GM19455 (cell line): ENCODE data around the gene CBLC.

Experiments used
- ATAC-seq: cut with Tn5 transposase; IDR thresholded peaks from one replicate; pipeline ENCODE4 v1.9.1; 2021; ENCODE audit not compliant: unreplicated experiment

The CBLC gene, protein sequence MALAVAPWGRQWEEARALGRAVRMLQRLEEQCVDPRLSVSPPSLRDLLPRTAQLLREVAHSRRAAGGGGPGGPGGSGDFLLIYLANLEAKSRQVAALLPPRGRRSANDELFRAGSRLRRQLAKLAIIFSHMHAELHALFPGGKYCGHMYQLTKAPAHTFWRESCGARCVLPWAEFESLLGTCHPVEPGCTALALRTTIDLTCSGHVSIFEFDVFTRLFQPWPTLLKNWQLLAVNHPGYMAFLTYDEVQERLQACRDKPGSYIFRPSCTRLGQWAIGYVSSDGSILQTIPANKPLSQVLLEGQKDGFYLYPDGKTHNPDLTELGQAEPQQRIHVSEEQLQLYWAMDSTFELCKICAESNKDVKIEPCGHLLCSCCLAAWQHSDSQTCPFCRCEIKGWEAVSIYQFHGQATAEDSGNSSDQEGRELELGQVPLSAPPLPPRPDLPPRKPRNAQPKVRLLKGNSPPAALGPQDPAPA

DNA sequence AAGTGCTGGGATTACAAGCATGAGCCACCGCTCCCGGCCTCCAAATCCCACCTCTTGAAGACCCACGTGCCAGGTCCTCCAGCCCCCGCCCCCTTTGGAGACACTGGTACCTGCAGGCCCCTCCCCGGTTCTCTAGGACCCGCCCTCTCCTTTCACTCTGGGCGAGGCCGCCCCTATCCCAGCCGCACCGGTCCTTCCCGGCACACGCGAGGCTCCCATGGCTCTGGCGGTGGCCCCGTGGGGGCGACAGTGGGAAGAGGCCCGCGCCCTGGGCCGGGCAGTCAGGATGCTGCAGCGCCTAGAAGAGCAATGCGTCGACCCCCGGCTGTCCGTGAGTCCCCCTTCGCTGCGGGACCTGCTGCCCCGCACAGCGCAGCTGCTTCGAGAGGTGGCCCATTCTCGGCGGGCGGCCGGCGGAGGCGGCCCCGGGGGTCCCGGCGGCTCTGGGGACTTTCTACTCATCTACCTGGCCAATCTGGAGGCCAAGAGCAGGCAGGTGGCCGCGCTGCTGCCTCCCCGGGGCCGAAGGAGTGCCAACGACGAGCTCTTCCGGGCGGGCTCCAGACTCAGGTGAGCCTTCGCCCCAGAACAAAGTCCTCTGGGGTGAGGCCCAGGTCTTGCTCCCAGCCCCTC, at the start of gene CBLC:
TSS of gene CBLC (plus strand) at position 176 of the 633 bp plus-strand sequence. CDS start at position 218, 42 bp downstream.
- no peak for ATAC-seq

DNA sequence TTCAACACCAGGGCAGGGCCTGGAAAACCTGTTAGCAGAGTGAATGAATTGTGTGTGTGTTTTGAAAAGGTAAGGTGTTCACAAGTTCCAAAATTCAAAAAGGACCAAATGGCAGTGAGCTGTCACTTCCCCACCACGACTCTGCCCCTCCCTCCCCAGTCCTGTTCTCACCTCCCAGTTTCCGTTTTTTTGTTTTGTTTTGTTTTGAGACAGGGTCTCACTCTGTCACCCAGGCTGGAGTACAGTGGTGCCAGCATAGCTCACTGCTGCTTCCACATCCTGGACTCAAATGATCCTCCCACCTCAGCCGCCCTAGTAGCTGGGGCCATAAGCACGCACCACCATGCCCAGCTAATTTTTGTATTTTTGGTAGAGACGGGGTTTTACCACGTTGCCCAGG, 49.5 kb upstream of the CBLC start:
- ATAC-seq = no peak

DNA sequence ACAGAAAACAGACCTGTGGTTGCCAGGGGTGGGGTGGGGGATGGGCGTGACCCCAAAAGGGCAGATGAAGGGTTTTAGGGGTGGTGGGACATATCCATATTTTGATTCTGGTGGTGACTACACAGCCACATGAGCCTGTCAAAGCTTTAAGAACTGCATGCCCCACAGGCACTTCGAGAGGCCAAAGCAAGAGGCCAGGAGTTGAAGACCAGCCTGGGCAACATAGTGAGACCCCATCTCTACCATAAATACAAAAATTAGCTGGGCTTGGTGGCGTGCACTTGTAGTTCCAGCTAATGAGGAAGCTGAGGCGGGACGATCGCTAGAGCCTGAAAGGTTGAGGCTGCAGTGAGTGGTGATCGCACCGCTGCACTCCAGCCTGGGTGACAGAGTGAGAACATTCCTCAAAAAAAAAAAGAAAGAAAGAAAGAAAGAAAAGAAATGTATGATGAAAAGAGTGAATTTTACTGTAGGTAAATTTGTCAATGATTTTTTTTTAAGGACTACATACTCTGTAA, 48.1 kb upstream of the CBLC start:
- no peak for ATAC-seq

DNA sequence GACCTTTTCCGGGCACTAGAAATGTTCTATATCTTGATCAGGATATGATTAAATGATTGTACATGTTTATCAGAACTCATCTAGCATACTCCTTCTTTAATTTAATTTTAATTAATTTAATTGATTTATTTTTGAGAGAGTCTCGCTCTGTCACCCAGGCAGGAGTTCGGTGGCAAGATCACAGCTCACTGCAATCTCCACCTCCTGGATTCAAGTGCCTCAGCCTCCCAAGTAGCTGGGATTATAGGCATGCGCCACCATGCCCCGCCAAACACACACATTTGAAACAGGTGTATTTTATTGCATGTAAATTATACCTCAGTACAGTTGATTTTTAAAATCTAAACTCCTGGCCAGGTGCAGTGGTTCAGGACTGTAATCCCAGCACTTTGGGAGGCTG, 46.6 kb upstream of the CBLC start:
- ATAC-seq = no peak

DNA sequence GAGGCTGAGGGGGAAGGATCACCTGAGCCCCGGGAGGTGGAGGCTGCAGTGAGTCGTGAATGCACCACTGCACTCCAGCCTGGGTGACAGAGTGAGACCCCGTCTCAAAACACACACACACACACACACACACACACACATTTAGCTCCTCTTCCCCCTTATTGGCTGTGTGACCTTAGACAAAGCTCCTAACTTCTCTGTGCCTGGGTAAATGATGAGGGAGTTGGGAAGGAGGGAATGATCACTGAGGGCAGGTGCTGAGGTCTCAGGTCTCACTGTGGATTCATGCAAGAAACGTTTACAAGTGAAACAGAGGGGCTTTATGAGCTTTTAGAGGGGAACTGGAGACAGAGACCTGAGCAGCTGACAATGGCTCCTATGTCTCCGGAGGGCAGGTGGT, 46.1 kb upstream of the CBLC start:
- ATAC-seq = no peak

DNA sequence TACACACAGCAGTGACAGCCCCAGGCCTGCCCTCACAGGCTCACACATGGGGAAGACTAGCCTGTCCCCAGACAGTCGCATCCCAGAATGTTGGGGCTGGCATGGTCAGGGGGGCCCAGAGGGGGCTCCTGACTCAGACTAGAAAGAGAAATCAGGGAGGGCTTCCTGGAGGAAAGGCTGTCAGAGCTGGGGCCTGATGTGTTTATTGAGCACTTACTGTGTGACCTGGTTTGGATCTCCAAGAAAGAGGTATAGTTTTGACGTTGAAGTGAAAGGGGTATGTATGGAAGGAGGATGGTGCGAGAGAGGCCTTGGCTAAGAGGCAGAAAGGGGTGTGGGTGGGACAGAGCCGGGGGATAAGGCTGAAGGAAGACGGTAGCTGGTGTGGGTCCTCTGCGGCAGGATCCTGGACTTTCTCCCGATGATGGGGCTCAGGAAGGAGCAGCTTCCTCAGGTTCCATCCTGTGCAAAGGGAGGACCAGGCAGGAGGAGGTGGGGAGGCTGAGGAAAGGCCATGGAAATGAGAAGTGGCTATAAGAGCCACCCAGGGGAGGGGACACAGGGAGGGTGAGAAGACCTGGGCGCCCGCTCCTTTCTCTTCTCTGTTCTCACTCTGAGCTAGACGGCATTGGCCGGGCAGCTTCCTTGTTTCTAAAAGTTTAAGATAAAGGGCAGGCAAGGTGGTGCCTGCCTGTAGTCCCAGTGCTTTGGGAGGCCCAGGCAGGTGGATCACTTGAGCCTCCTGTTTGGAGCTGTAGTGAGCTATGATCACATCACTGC, 45.3 kb upstream of the CBLC start:
- no peak for ATAC-seq

DNA sequence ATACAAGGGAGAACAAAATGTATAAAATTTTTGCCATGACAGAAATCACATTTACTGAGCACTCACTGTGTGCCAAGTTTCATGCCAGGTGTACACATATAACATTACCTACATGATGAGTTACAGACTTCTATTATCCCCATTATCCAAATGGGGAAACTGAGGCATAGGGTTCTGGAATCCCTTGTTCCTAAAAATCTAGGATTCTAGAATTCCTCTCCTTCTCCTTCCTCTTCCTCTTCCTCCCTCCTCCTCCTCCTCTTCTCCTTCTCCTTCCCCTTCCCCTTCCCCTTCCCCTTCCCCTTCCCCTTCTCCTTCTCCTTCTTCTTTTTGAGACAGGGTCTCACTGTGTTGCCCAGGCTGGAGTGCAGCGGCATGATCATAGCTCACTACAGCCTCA, 43.3 kb upstream of the CBLC start:
- no peak for ATAC-seq

DNA sequence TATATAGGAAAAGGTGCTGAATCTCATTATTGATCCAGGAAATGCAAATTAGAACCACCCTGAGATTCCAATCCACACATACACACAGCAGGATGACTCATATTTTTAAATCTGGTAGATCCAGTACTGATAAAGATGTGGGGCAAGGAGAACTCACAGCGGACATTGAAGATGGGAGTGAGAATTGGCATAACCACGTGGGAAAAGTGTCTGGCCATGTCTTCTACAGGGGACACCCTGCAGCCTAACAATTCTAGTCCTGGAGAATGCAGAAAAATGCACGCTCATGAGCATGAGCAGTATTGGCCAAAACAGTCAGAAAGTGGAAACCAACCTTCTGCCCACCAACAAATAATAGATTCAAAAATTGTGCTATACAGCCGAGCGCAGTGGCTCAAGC, 42.7 kb upstream of the CBLC start:
- ATAC-seq = no peak

DNA sequence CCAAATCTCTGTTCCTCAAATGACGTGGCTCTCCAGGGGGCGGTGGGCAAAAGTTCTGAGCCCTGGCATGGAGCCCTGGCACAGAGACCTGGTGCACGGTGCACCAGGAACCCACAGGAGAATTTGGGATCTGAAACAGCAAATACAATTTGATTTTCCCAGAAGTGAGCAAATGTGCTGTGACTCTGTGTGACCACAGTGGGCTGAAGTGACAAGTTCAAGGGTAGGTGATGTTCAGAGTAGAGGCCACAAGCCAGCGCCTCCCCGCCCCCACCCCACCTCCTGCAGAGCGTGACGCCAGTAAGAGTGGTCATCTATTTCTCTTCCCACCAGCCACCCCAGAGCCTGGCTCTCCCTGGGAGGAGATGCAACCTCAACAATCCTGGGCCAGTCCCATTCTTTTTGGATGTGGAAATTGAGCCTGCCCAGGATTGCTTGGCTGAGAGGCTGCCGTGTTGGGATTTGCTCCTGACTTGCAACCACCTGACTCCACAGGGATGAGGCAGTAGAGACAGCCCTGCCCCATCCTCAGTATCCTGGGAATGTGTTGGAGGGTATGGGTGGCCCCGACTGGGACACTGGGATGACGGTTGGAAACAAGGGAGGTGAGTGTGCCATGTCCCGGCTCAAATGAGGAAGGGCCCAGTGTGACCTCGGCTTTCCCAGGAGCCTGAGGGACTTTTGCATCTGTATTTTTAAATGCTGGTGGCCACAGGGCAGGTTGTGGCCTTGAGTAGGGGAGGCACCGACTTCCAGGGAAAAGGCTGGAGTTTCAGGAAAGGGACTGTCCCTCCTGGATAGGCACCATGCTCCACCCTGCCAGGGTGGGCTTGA, 40.2 kb upstream of the CBLC start:
- ATAC-seq = no peak

DNA sequence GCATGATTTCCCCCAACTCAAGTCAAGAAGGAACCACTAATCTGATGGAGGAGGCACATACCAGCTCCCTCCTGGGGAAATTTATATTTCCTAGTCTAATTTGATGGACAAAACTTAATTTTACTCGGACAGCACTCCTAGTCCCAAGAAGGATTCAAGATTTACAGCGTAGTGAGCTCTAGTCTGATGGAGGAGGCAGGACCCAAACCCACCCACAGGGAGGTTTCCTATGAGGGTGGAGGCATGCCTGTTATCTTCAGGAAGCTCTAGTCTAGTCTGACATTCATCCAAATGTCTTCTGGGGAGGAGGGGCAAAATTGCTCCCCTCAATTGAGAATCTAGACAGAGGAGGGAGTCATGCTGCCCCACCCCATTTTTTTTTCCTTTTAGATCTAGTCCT, 39.6 kb upstream of the CBLC start:
- no peak for ATAC-seq

DNA sequence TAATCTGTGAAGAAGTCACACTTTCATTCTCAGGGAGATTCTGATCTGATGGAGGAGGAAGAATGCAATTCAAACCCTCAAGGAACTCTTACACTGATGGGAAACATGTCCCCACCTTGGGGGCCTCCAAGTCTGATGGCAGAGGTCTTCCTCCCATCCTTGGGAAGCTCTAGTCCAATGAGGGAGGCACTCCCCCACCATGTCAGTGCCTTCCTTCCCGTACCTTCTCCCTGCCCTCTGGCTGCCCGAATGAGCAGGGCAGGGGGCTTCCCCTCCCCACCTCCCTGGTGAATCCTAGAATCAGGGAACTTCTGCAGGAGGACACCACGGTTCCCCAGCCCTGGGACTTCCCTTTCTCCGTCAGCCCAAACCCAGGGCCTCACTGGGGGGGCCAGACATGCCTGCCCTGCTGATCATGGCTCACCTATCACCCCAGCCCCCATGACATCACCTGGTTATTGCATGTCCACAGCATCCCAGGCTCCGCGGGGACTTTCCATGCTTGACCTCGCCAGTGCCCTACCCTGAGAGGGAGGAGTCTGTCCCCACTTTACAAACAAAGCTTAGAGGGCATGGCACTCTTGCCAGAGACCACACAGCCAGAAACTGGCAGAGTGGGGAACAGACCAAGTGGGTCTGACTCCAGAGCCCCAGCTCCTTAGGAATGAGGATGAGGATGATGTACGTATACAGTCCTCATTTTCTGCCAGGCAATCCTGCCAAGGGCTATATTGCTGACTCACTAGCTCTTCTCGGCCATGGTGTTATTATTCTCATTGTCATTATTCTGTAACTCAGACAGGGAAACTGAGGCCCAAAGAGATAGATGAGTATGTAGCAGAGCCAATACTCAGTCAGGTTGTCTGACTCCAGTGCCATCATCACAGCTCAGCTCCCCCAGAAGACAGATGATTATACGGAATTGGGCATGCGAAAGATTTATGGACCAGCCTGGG, 38.8 kb upstream of the CBLC start:
- ATAC-seq = no peak

DNA sequence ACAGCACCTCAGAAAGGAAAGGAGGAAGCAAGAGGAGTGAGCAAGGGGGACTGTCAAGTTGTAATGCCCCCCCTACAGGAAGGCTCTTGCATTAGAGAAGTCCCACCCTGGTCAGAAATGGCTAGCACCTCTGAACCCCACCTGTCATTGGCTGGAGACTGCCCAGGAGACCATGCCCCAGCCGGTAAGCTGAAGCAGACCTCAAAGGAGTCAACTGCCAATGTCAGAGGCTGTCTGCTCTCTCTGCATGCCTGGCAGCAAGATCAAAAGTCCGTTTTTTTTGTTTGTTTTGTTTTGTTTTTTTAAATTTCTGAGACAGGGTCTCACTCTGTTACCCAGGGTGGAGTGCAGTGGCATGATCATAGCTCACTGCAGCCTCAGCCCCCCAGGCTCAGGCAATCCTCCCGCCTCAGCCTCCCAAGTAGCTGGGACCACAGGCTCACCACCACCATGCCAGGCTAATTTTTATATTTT, 37.3 kb upstream of the CBLC start:
- no peak for ATAC-seq

DNA sequence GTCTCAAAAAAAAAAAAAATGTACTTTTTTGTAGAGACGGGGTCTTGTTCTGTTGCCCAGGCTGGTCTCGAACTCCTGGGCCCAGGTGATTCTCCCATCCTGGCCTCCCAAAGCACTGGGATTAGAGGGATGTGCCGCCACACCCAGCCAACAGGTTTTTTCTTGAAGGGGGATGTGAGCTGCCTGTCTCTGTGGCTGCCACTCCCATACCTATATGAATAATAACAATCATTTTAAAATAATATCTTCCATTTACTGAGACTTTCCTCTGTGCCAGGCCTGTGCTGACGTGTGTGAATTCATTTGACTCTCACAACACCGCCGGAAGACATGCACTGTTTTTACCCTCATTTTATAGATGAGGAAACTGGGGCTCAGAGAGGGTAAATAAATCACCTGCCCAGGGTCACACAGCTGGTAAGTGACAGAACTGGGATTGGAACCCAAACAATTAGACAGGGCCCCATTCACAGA, 36.4 kb upstream of the CBLC start:
- ATAC-seq = no peak

DNA sequence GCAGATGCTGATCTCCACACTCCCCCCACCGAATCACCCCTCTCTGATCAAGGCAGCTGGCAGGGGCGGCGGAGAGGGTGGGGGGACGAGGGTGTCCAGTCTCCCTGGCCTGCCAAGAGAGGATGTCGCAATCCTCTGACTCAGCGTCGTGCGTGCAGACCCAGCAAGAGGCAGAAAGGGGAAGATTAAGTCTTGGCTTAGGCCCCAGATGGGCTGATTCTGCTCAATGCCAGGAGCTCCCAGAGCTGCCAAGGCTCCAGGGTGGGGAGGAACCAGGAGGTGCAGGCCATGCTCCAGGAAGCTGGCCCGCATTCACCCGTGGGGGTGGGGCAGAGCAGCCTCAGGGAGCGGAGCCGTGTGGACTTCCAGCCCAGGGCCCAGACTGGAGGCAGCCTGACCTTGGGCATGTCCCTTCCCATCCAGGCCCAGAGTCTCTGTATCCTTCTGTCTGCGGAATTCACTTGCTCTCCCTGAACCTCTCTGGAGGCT, 35.8 kb upstream of the CBLC start:
- ATAC-seq = no peak

DNA sequence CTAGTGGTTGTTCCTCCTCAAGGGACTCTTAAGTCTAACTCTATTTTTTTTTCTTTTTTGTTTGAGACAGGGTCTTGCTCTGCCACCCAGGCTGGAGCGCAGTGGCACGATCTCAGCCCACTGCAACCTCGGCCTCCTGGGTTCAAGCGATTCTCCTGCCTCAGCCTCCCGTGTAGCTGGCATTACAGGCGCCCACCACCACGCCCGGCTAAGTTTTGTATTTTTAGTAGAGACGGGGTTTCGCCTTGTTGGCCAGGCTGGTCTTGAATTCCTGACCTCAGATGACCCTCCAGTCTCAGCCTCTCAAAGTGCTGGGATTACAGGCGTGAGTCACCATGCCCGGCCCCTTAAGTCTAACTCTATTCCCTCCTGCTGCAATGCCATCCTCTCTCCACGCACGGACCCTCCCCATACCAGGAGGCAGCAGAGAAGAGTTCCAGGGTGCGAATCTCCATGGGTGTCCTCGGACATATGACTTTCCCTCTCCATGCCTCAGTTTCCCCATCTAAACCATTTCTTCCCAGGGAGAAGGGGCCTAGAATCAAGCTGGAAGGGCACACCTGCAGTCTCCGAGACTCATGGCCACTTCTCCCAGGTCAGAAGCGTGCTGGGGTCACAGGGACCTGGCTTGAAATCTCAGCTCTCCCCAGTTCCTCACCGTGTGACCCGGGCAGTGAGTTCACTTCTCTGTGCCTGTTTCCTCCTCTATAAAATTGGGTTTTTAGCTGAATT, 35.2 kb upstream of the CBLC start:
- ATAC-seq = no peak

DNA sequence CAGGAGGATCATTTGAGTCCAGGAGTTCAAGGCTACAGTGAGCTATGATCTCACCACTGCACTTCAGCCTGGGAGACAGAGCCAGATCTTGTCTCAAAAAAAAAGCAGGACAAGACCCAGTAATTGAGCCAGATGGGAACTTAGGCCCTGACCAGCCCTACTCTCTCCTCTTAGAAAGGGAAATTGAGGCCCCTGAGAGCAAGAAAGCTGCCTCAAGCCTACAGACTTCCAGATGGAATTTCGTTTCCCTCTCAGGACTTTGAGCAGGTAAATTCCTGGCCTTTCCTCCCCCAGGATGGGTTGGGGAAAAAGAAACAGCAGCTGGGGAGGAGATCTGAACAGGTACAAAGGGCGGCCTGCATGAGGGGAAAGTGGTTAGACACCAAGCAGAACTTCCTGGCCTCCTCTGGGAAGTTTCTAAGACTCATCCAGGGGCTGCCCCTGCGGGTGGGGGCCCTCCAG, 32.8 kb upstream of the CBLC start:
- ATAC-seq = no peak

DNA sequence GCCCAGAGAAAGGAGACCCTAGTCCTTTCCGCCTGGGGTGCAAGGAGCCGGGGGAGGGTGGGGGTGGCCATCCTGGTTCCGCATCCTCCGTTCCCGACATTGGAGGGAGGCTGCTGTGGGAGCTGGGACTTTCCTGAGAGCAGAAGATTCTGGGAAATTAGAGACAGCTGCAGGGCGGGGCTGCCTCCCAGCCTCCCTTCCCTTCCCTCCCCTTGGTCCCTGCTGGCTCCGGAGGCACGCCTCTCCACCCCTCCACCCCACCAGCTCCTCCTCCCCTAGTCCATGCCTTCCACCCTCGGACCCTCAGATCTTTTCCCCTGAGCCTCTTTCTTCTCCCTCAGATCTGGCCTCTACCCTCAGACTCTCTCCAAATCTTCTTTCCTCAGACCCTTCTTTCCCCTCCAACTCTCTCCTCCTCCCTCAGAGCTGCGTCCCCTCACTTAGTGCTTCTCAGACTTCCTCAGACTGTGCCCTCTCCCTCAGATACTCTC, 32.3 kb upstream of the CBLC start:
- ATAC-seq = no peak
